GM23248 (cell line): ENCODE measurements around the gene GSDME.

Source experiments
- EZH2 ChIP-seq: fragments of 200-600 bp; sonication (generic); IDR thresholded peaks from 2 replicates; pipeline ENCODE4 v1.6.1; 2018; ENCODE audit warnings: antibody characterized with exemption, mild to moderate bottlenecking; ENCODE audit not compliant: insufficient read depth, poor library complexity, severe bottlenecking
- EZH2phosphoT487 ChIP-seq: fragments of 200-600 bp; sonication (generic); IDR thresholded peaks from 2 replicates; pipeline ENCODE4 v1.6.1; 2018; ENCODE audit warnings: antibody characterized with exemption, moderate library complexity, mild to moderate bottlenecking, low read depth; ENCODE audit not compliant: insufficient read depth

DNA sequence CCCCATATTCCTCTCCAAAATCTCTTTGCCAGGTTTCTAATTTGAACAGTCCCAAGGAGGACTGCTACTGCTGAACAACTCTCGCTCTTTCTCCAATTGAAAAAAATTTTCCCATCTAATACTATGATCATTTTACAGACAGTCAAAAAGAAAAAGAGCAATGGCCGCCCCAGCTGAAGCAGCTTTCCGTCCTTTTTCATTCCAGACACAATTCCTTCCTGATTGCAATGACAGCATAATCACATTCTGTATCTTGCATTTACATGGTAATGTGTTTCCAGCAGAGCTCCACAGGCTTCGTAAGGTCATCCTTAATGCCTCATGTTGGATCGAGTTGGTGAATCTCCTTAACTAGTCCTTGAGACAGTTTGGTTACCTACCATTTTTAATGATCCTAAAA lies 45.0 kb upstream of the GSDME start:
- TF ChIP-seq EZH2 (no peak), EZH2phosphoT487 (no peak)
